HEK293 (cell line): ENCODE measurements around the gene HES2.

ENCODE experiments used
- CTCF ChIP-seq: fragments of 450-650 bp; formaldehyde crosslinking; IDR thresholded peaks from 2 replicates; pipeline ENCODE4 v1.5.1; 2016; ENCODE audit warnings: missing biosample characterization, missing genetic modification characterization
- PRDM2 ChIP-seq: fragments of 450-650 bp; formaldehyde crosslinking; IDR thresholded peaks from 2 replicates; pipeline ENCODE4 v1.5.1; 2016; ENCODE audit warnings: missing biosample characterization, missing genetic modification characterization, borderline replicate concordance
- ZNF626 ChIP-seq: fragments of 450-650 bp; sonication (Bioruptor Pico); formaldehyde crosslinking; IDR thresholded peaks from 2 replicates; pipeline ENCODE4 v1.5.1; 2018; ENCODE audit warnings: missing biosample characterization, missing genetic modification characterization, inconsistent platforms
- ZSCAN23 ChIP-seq: fragments of 450-650 bp; formaldehyde crosslinking; IDR thresholded peaks from 2 replicates; pipeline ENCODE4 v1.5.1; 2016; ENCODE audit warnings: missing biosample characterization, missing genetic modification characterization

- TF ChIP-seq CTCF (tag by site-specific recombination) = no peak
- no peak for TF ChIP-seq PRDM2 (tag by site-specific recombination)
- no peak for TF ChIP-seq ZSCAN23 (tag by site-specific recombination)
- TF ChIP-seq ZNF626 = no peak
Measured at GRCh38 chr1:6427441-6428390, 8.0 kb upstream of the HES2 start.
